Measurements from ENCODE around the gene SOX15.

GRCh38 chr17:7593296-7593695 is 3.4 kb upstream of the SOX15 start:
- TF ChIP-seq ZNF324 (tag by site-specific recombination; IDR thresholded peaks at IDR 0.05) (no peak), ZNF624 (tag by site-specific recombination; IDR thresholded peaks at IDR 0.05) (no peak), KLF9 (tag by site-specific recombination; IDR thresholded peaks at IDR 0.05; ENCODE audit: low read depth) (no peak), ZNF530 (tag by site-specific recombination; IDR thresholded peaks at IDR 0.05; ENCODE audit: low read depth) (no peak), ZNF544 (tag by site-specific recombination; IDR thresholded peaks at IDR 0.05) (no peak), ZNF121 (tag by site-specific recombination; IDR thresholded peaks at IDR 0.05) (no peak), ZSCAN5A (tag by site-specific recombination; IDR thresholded peaks at IDR 0.05) (no peak), ZNF768 (tag by site-specific recombination; IDR thresholded peaks at IDR 0.05) (no peak), ZNF660 (tag by site-specific recombination; IDR thresholded peaks at IDR 0.05) (no peak), ZNF138 (tag by site-specific recombination; IDR thresholded peaks at IDR 0.05; ENCODE audit: borderline replicate concordance) (no peak), ZNF280C (tag by site-specific recombination; IDR thresholded peaks at IDR 0.05) (no peak)
- TF ChIP-seq, protein P1, sequence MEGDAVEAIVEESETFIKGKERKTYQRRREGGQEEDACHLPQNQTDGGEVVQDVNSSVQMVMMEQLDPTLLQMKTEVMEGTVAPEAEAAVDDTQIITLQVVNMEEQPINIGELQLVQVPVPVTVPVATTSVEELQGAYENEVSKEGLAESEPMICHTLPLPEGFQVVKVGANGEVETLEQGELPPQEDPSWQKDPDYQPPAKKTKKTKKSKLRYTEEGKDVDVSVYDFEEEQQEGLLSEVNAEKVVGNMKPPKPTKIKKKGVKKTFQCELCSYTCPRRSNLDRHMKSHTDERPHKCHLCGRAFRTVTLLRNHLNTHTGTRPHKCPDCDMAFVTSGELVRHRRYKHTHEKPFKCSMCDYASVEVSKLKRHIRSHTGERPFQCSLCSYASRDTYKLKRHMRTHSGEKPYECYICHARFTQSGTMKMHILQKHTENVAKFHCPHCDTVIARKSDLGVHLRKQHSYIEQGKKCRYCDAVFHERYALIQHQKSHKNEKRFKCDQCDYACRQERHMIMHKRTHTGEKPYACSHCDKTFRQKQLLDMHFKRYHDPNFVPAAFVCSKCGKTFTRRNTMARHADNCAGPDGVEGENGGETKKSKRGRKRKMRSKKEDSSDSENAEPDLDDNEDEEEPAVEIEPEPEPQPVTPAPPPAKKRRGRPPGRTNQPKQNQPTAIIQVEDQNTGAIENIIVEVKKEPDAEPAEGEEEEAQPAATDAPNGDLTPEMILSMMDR (tag by site-specific recombination; IDR thresholded peaks at IDR 0.05): no peak
- TF ChIP-seq, protein P2, sequence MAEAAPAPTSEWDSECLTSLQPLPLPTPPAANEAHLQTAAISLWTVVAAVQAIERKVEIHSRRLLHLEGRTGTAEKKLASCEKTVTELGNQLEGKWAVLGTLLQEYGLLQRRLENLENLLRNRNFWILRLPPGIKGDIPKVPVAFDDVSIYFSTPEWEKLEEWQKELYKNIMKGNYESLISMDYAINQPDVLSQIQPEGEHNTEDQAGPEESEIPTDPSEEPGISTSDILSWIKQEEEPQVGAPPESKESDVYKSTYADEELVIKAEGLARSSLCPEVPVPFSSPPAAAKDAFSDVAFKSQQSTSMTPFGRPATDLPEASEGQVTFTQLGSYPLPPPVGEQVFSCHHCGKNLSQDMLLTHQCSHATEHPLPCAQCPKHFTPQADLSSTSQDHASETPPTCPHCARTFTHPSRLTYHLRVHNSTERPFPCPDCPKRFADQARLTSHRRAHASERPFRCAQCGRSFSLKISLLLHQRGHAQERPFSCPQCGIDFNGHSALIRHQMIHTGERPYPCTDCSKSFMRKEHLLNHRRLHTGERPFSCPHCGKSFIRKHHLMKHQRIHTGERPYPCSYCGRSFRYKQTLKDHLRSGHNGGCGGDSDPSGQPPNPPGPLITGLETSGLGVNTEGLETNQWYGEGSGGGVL (tag by site-specific recombination; IDR thresholded peaks at IDR 0.05): no peak
- TF ChIP-seq, protein P3, sequence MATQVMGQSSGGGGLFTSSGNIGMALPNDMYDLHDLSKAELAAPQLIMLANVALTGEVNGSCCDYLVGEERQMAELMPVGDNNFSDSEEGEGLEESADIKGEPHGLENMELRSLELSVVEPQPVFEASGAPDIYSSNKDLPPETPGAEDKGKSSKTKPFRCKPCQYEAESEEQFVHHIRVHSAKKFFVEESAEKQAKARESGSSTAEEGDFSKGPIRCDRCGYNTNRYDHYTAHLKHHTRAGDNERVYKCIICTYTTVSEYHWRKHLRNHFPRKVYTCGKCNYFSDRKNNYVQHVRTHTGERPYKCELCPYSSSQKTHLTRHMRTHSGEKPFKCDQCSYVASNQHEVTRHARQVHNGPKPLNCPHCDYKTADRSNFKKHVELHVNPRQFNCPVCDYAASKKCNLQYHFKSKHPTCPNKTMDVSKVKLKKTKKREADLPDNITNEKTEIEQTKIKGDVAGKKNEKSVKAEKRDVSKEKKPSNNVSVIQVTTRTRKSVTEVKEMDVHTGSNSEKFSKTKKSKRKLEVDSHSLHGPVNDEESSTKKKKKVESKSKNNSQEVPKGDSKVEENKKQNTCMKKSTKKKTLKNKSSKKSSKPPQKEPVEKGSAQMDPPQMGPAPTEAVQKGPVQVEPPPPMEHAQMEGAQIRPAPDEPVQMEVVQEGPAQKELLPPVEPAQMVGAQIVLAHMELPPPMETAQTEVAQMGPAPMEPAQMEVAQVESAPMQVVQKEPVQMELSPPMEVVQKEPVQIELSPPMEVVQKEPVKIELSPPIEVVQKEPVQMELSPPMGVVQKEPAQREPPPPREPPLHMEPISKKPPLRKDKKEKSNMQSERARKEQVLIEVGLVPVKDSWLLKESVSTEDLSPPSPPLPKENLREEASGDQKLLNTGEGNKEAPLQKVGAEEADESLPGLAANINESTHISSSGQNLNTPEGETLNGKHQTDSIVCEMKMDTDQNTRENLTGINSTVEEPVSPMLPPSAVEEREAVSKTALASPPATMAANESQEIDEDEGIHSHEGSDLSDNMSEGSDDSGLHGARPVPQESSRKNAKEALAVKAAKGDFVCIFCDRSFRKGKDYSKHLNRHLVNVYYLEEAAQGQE (tag by site-specific recombination; IDR thresholded peaks at IDR 0.05): no peak
